GM21717 (cell line): ENCODE results near the gene GTF2IRD1.
"Not testable (repeated sequence)": the region's sequence is repeated elsewhere in the genome, so short reads cannot be mapped to it uniquely, and the experiment has no call there.

ENCODE experiments used
- ATAC-seq: cut with Tn5 transposase; IDR thresholded peaks from one replicate; pipeline ENCODE4 v1.9.1; 2021; ENCODE audit warnings: mild to moderate bottlenecking, moderate library complexity; ENCODE audit not compliant: unreplicated experiment

Gene GTF2IRD1

DNA sequence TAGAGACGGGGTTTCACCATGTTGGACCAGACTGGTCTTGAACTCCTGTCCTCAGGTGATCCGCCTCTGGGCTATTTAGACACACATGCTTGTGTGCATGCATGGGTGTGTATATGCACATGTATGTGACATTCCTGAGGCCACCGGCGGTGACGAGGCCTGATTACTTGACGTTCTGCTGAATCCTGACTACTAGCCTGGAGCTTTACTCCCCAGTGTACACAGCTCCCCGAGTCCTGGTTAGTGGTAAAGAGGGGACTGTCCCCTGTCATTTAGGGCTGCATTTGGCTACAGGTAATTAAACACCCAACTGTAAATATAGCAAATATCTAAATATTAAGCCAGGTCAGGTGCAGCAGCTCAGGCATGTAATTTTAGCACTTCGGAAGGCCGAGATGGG lies 14.2 kb downstream of the GTF2IRD1 start:
- ATAC-seq: no peak

GRCh38 chr7:74470504-74470903 lies 16.8 kb downstream of the GTF2IRD1 start:
- no peak for ATAC-seq

DNA sequence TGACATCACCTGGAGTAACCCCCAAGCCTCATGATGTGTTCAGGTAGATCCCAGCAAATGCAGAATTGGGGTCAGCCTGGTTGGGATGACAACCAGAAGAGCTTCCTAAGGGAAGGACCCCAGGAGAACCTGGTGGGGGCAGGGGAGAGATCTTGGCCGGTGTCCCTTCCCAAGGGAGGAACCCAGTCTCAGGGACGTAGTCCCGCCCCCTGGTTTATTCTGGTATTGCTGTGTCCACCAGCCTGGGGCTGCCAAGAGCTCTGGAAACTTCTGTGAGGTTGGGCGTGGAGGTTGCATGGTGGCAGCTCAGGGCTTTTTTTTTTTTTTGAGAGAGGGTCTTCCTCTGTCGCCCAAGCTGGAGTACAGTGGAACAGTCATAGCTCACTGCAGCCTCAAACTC lies 19.4 kb downstream of the GTF2IRD1 start:
- no peak for ATAC-seq

- no peak for ATAC-seq
Observed at GRCh38 chr7:74474271-74474865, 20.7 kb downstream of the GTF2IRD1 start.

DNA sequence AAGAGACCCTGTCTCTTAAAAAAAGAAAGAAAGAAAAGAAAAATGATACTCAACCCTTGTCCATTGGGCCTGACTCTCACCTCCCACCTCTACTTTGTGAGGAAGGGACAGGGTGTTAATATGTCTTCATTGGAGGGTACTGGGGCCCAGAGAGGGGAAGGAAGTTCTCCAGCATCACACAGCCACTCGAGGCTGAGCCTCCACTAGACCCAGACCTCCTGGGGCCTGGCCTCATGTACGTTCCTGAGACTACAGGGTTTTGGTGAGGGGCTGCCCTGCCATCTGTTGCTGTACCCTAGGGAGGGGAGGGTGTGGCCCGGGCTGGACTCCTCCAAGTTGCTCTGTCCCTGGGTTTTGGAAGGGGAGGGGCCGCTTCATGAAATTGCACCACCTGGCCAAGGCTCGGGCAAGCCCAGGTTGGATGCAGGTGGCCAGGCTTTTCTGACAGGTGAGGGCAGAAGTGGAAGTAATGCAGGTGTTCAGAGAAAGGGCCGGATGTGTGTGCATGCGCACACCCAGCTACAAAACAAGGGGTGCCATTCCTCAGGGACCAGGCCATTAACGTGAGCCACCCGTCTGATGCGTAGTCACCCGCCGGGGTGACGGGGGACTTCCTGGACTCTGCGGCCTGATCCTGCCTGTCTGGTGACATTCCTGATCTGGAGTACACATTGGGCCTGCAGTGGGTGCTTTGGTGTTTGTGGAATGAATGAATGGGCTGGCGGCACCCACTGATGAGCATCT lies 21.7 kb downstream of the GTF2IRD1 start:
- ATAC-seq: no peak

- no peak for ATAC-seq
Observed at GRCh38 chr7:74475987-74476350, 22.3 kb downstream of the GTF2IRD1 start.

DNA sequence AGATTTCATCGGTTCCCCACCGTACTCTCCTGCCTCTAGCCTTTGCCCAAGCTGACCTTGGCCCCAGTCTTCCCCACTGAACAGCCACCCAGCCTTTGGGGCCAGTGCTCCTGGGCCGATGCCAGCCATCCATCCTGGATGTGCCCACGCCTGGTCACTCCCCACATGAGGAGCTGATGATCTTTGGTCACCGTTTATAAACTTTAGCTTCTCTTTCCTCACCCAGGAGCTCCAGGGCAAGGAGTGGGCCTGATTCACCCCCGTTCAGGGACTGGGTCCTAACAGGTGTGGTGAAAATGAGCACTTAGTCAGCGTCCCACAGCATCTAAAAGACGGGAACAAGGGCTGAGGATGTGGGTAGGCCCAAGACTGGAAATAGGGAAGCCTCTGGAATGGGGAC lies 22.9 kb downstream of the GTF2IRD1 start:
- no peak for ATAC-seq

DNA sequence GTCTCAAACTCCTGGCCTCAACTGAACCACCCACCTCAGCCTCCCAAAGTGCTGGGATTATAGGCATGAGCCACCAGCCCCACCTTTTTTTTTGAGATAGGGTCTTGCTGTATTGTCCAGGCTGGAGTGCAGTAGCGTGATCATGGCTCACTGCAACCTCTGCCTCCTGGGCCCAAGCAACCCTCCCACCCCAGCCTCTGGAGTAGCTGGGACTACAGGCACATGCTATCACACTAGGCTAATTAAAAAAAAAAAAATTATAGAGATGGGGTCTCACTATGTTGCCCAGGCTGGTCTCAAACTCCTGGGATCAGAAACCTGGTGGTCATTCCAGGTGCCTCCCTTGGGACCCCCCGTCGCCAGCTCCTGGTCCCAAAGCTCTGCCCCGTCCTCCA lies 25.0 kb downstream of the GTF2IRD1 start:
- no peak for ATAC-seq

DNA sequence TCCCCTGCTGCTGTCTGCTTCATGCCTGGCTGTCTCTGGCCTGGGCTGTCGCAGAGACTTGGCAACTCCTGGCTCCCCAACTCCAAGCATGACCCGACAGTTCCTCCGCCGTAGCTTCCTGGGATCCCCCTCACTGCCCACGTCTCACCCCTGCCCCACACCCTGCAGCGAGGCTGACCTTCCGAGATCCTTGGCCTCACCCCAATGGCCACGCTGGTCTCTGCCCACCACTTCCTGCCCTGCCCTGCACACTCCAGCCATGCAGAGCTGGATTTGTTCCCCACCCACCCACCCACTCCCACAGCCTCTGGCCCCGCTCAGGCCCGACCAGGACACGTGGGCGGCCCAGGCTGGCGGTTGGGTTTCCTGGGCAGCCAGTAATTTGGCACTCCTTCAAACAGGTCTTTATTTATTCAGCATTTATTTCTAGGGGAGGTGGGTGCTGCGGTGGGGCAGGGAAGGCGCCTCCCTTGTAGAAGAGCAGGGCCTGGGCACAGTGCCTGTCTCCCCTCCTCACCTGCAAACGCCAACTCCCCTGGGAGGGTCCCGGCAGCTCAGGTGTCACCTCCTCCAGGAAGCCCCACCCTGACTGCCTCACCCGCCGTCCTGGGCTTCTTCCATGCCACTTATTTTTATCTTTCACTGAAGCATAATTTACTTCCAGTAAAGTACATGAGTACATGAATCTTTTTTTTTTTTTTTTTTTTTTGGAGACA lies 25.5 kb downstream of the GTF2IRD1 start:
- ATAC-seq: no peak

- ATAC-seq: no peak
Observed at GRCh38 chr7:74479961-74480829, 26.5 kb downstream of the GTF2IRD1 start.

DNA sequence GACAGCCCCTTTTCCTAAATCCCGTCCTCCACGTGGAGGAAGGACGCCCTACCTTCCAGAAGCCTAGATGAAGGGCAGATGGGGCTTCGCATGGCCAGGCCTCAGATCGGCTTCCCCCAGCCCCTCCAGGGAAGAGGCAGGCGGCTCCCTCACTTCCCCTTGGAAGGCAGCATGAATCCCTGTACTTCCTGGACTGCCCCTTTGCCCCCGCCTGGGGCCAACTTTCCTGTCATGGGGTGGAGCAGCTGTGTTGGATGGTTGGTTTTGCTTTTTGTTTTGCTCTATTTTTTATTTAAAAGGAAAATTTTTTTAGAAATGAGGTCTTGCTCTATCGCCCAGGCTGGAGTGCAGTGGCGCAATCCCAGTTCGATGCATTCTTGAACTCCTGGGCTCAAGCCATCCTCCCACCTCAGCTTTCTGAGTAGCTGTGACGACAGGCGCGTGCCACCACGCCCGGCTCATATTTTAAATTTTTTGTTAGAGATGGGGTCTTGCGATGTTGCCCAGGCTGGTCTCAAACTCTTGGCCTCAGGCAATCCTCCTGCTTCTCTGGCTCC lies 27.2 kb downstream of the GTF2IRD1 start:
- no peak for ATAC-seq

- ATAC-seq: no peak
Observed at GRCh38 chr7:74481458-74482196, 27.9 kb downstream of the GTF2IRD1 start.

- no peak for ATAC-seq
Observed at GRCh38 chr7:74482197-74482467, 28.4 kb downstream of the GTF2IRD1 start.

DNA sequence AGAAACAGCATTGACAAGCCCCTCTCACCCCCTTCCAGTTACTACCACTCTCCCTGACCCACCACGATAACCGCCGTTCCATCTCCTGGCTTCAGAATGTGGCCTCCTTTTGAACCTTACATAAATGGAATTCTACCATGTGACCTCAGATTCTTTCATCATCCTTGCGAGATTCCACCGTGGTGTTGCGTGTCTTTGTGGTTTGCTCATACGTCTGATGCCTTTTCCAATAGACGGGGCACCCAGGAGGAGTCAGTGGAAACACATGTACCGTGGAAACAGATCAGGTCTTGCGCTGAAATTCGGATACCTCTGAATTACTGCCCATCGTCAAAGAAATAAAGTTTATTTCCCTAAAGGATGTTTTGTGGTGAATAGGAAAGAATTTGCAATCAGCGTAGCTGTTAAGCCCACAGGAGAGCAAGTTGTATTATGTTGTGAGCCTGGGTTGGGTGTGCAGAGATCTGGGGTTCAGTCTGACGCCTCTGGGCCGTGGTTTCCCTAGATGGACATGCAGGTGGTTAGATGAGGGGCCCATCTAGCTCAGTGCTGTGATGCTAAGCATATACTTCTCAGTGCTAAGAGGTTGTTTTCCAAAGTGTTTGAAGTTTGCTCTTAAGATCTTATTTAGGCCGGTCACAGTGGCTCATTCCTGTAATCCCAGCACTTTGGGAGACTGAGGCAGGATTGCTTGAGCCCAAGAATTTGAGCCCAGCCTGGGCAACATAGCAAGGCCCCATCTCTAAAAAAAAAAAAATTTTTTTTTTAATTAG lies 29.1 kb downstream of the GTF2IRD1 start:
- ATAC-seq: no peak

DNA sequence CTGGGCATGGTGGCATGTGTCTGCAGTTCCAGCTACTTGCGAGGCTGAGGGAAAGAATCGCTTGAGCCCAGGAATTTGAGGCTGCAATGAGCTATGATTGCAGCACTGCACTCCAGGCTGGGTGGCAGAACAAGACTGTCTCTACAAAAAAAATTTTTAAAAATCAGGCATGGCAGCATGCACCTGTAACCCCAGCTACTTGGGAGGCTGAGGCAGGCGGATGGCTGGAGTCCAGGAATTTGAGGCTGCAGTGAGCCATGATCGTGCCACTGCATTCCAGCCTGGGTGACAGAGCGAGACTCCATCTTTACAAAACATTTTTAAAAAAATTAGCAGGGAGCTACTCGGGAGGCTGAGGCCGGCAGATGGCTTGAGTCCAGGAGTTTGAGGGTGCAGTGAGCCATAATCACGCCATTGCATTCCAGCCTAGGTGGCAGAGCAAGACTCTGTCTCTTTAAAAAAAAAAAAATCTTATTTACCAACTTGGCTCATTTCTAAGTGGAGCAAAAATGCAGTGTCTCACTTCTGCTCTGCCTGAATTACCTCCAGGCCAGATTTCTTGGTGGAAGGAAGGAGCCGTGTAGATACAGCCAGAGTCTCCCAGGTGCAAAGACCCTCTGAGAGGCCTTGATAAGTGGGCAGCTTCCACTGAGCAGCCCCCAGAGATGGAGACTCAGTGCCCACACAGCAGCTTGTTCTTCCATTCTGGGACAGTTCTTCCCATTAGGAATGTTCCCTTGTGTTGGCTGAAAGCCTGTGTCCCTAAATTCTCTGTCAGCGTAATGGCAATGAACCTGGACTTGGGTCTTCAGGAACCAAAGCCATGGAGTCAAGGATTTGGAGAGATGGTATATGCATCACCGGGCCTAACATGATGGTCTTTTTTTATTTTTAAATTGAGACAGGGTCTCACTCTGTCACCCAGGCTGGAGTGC lies 30.0 kb downstream of the GTF2IRD1 start:
- ATAC-seq: no peak

DNA sequence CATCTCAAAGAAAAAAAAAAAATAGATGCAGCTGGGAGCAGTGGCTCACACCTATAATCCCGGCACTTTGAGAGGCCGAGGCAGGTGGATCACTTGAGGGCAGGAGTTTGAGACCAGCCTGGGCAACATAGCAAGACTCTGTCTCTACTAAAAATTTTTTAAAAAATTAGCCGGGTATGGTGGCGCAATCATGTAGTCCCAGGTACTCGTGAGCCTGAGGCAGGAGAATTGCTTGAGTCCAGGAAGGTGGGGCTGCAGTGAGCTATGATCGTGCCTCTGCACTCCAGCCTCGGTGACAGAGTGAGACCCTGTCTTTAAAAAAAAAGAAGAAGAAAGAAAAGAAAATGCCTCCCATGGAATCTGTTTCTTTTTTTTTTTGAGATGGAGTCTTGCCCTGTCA lies 31.9 kb downstream of the GTF2IRD1 start:
- no peak for ATAC-seq

DNA sequence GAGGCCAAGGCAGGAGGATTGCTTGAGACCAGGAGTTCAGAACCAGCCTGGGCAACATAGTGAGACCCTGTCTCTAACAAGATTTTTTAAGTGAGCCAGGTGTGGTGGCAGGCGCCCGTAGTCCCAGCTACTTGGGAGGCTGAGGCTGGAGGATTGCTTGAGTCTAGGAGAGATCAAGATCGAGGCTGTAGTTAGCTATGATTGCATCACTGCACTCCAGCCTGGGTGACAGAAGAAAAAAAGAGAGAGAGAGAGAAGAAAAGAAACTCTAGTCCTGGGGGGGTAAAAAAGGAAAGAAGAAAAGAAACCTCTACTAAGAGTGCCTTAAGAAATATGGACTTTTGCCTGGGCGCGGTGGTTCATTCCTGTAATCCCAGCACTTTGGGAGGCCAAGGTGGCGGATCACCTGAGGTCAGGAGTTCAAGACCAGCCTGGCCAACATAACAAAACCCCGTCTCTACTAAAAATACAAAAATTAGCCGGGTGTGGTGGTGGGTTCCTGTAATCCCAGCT lies 34.9 kb downstream of the GTF2IRD1 start:
- ATAC-seq: not testable (repeated sequence)
